Loucy (cell line): ENCODE data around the gene CCNG2.

Experiments used
- H2AFZ ChIP-seq: fragments of 200-600 bp; sonication (generic); 2 replicates; pipeline ENCODE4 v1.6.0; 2016; ENCODE audit warnings: antibody characterized with exemption, mild to moderate bottlenecking, low read length, moderate library complexity
- H3F3A ChIP-seq: fragments of 200-600 bp; 2 replicates; pipeline ENCODE4 v1.6.0; 2016; ENCODE audit warnings: antibody characterized with exemption, low read depth, mild to moderate bottlenecking
- H3K27me3 ChIP-seq: fragments of 200-600 bp; sonication (generic); 2 replicates; pipeline ENCODE4 v1.6.1; 2014; ENCODE audit warnings: low read length, mild to moderate bottlenecking; ENCODE audit not compliant: insufficient read depth, poor library complexity, severe bottlenecking
- H3K36me3 ChIP-seq: fragments of 200-600 bp; sonication (generic); 2 replicates; pipeline ENCODE4 v1.6.1; 2016; ENCODE audit warnings: low read length; ENCODE audit not compliant: insufficient read depth
- H3K4me1 ChIP-seq: fragments of 200-600 bp; sonication (generic); 2 replicates; pipeline ENCODE4 v1.5.1; 2014; ENCODE audit warnings: low read length, mild to moderate bottlenecking; ENCODE audit not compliant: insufficient read depth, poor library complexity, severe bottlenecking
- H3K4me2 ChIP-seq: fragments of 200-600 bp; sonication (generic); 2 replicates; pipeline ENCODE4 v1.6.0; 2014; ENCODE audit warnings: antibody characterized with exemption, low read length, low read depth, mild to moderate bottlenecking; ENCODE audit not compliant: poor library complexity, severe bottlenecking
- H3K4me3 ChIP-seq: fragments of 200-600 bp; sonication (generic); 2 replicates; pipeline ENCODE4 v1.5.1; 2014; ENCODE audit warnings: low read length, mild to moderate bottlenecking, mixed read lengths; ENCODE audit not compliant: poor library complexity, severe bottlenecking
- H3K79me2 ChIP-seq: fragments of 200-600 bp; sonication (generic); 2 replicates; pipeline ENCODE4 v1.6.1; 2014; ENCODE audit warnings: low read length; ENCODE audit not compliant: insufficient read depth
- H3K9ac ChIP-seq: fragments of 200-600 bp; sonication (generic); 2 replicates; pipeline ENCODE4 v1.6.0; 2014; ENCODE audit warnings: mild to moderate bottlenecking, low read depth, low read length, moderate library complexity; ENCODE audit not compliant: poor library complexity, severe bottlenecking
- H3K9me2 ChIP-seq: fragments of 200-600 bp; sonication (generic); replicated peaks from 2 replicates; pipeline ENCODE4 v1.6.1; 2016; ENCODE audit warnings: low read depth, low read length, mixed read lengths
- H3K9me3 ChIP-seq: fragments of 200-600 bp; sonication (generic); 2 replicates; pipeline ENCODE4 v1.6.1; 2014; ENCODE audit warnings: mild to moderate bottlenecking, antibody characterized with exemption, low read length, low read depth; ENCODE audit not compliant: insufficient read depth
- H4K20me1 ChIP-seq: fragments of 200-600 bp; sonication (generic); 2 replicates; pipeline ENCODE4 v1.6.0; 2014; ENCODE audit warnings: antibody characterized with exemption, low read length, mild to moderate bottlenecking; ENCODE audit not compliant: insufficient read depth, poor library complexity, severe bottlenecking
- CTCF ChIP-seq: fragments of 200-600 bp; sonication (generic); conservative IDR thresholded peaks from 2 replicates; pipeline ENCODE4 v1.5.1; 2014; ENCODE audit warnings: mild to moderate bottlenecking, antibody characterized with exemption, low read length
- EZH2phosphoT487 ChIP-seq: fragments of 200-600 bp; IDR thresholded peaks from 2 replicates; pipeline ENCODE4 v1.6.1; 2018; ENCODE audit warnings: antibody characterized with exemption, mild to moderate bottlenecking, moderate library complexity, borderline replicate concordance

The CCNG2 gene

DNA sequence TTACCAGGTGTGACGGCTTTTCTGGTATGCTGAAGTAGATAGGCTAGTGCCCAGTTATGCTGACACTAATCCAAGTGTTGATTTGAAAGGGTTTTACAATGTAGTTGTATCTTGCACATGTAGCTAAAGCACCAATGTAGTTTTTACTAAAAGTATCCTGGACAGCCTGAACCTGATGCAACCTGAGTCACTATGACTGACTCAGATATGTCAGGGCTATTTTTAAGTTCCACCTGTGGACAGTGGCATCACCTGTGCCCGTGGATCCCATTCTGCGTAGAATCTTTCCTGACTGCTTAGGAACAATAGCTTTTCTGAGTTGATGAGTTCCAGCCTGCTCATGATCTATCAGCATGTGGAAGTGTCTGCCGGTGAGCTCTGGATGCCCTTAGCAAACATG, 58.1 kb downstream of the CCNG2 start:
- H3K27me3 ChIP-seq, result no peaks in the 10 kb centered on the region
- H3K79me2 ChIP-seq, result no peaks in the 10 kb centered on the region
- H3K4me3 ChIP-seq, result no peak overlapping the region
- H3K4me1 ChIP-seq, result no peaks in the 10 kb centered on the region
- H3K9me3 ChIP-seq, result no peaks in the 10 kb centered on the region
- H3K4me2 ChIP-seq, result no peak overlapping the region
- H3K9me2 ChIP-seq, result no peaks in the 10 kb centered on the region
- no peak overlapping the region for H3K9ac ChIP-seq
- H2AFZ ChIP-seq, result no peak overlapping the region
- H4K20me1 ChIP-seq, result no peaks in the 10 kb centered on the region
- no peaks in the 10 kb centered on the region for H3F3A ChIP-seq
- no peaks in the 10 kb centered on the region for H3K36me3 ChIP-seq
- TF ChIP-seq EZH2phosphoT487 (no peak), CTCF (no peak)

DNA sequence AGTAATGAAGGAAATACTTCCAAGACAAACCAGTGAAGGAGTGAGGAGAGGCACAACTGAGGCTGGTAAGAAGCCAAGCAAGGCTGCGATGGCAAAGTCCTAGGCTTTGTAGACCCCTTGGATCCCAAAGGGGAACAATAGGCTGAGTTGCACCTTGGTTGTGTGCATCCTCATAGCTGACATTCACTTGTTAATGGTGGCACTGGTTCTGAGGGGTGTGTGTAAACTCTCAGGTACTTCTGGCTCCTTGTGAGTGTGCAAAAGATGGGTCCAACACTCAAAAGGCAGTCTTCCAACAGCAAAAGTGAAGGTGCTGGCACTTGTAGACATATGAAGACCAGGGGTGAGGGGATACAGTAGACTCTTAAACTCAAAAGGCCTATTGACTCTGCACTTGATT, 60.5 kb downstream of the CCNG2 start:
- no peaks in the 10 kb centered on the region for H3K4me1 ChIP-seq
- H3K4me3 ChIP-seq, result no peak overlapping the region
- no peak overlapping the region for H2AFZ ChIP-seq
- no peaks in the 10 kb centered on the region for H3K9me2 ChIP-seq
- no peaks in the 10 kb centered on the region for H3K9me3 ChIP-seq
- H3K9ac ChIP-seq, result no peak overlapping the region
- no peaks in the 10 kb centered on the region for H3K36me3 ChIP-seq
- TF ChIP-seq CTCF, result no peak
- TF ChIP-seq EZH2phosphoT487, result no peak
- no peaks in the 10 kb centered on the region for H4K20me1 ChIP-seq
- no peaks in the 10 kb centered on the region for H3K27me3 ChIP-seq
- H3K4me2 ChIP-seq, result no peak overlapping the region
- no peaks in the 10 kb centered on the region for H3K79me2 ChIP-seq
- no peaks in the 10 kb centered on the region for H3F3A ChIP-seq

DNA sequence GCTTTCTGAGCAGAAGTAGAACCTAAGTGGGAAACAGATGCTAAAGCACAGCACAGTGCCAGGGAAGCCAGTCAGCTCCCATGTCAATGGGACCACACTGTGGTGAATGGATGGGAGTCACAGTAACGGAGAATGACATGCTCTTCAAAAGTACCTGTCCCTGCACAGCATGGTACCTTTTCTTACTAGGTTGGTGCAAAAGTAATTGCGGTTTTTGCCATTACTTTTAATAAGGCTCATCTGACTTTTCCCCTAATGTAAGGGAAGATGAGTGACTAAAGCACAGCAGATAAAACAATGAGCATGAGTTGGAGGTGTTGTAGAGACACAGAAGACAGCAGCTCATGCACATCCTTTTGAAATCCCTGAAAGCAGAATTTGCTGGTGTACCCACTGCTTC, 62.3 kb downstream of the CCNG2 start:
- Histone ChIP-seq H3K79me2 (no peaks in the 10 kb centered on the region), H3K9me2 (no peaks in the 10 kb centered on the region), H3K36me3 (no peaks in the 10 kb centered on the region), H3K9ac (no peak overlapping the region), H2AFZ (no peak overlapping the region), H3K4me2 (no peak overlapping the region), H3K9me3 (no peaks in the 10 kb centered on the region), H3K27me3 (no peaks in the 10 kb centered on the region), H3K4me1 (no peaks in the 10 kb centered on the region), H3K4me3 (no peak overlapping the region), H4K20me1 (no peaks in the 10 kb centered on the region), H3F3A (no peaks in the 10 kb centered on the region)
- TF ChIP-seq EZH2phosphoT487, result no peak
- no peak for TF ChIP-seq CTCF
